Activated naive CD8-positive, alpha-beta T cell treated with anti-CD3 and anti-CD28 coated beads, Interleukin-2, amount 10 ng/mL, durations not matched to agents 7 days and 5 days (primary cell): Measurements from ENCODE around the gene C16orf54. TPM values are rescaled to one million over a fixed set of nuclear protein-coding genes. Genes with fewer than 3 reads are reported as not detected.
A peak's percentile ranks its signal among the peaks of the same experiment; 100 is the strongest.
"Not testable (repeated sequence)": the region's sequence is repeated elsewhere in the genome, so short reads cannot be mapped to it uniquely, and the experiment has no call there.

ENCODE experiments used
- ATAC-seq: fragments of 150-1000 bp; cut with Tn5 transposase; one replicate; pipeline ENCODE4 v1.10.0; 2021; ENCODE audit warnings: low read depth, moderate library complexity
- POLR2A ChIA-PET: fragments of 350-600 bp; sonication (Branson Sonifier 250); formaldehyde crosslinking; loops from one replicate; lab custom pipeline; 2021; ENCODE audit warnings: antibody characterized with exemption; lab: Charles Lee
- DNase-seq: peaks from one replicate; pipeline ENCODE4 v3.0.0; 2021
- H3K27ac Mint-ChIP-seq: one replicate; pipeline ENCODE4 v1.8.0; 2022; ENCODE audit warnings: mild to moderate bottlenecking, mixed read lengths
- H3K27me3 Mint-ChIP-seq: one replicate; pipeline ENCODE4 v1.8.0; 2022; ENCODE audit warnings: mild to moderate bottlenecking, moderate library complexity, mixed read lengths
- H3K36me3 Mint-ChIP-seq: one replicate; pipeline ENCODE4 v1.8.0; 2021; ENCODE audit warnings: mild to moderate bottlenecking, mixed read lengths
- H3K4me1 Mint-ChIP-seq: one replicate; pipeline ENCODE4 v1.8.0; 2021; ENCODE audit warnings: mixed read lengths
- H3K4me3 Mint-ChIP-seq: one replicate; pipeline ENCODE4 v1.8.0; 2022; ENCODE audit warnings: mild to moderate bottlenecking, moderate library complexity, mixed read lengths
- H3K9me3 Mint-ChIP-seq: one replicate; pipeline ENCODE4 v1.8.0; 2021; ENCODE audit warnings: mixed read lengths
- total RNA-seq, 2 experiments: library from RNA; stranded (reverse); gene quantifications; one replicate each; pipeline ENCODE4 v1.2.3, GENCODE V29; 2021

The C16orf54 gene
- total RNA-seq, 2 experiments from 2014 or later = 84.2 to 88.0 TPM

DNA sequence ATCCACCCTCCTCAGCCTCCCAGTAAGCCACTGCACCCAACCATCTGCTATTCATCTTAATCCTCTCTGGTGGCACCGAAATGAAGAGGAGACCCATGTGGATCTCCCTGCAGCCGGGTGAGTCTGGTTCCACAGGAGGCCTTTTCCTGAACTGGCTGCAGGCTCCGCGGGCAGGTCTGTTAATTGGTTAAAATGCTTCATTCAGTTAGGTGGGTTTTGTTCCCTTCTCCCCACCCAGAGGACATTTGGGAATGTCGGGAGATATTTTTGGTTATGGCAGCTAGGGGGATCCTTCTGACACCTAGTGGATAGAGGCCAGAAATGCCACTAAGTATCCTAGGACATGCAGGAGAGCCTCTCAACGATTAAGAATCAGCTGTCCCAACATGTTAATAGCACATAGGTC, 16.7 kb downstream of the C16orf54 start:
- Mint-ChIP-seq H3K27me3 (peaks cover 12% of the 10 kb centered on the region), H3K36me3 (peaks cover 7% of the 10 kb centered on the region), H3K4me3 (no peak overlapping the region), H3K9me3 (peaks cover 4% of the 10 kb centered on the region), H3K27ac (no peak overlapping the region), H3K4me1 (peaks cover 14% of the 10 kb centered on the region)
- ATAC-seq (no peak), DNase-seq (no peak)
- POLR2A ChIA-PET = interaction anchor here (1.0 kb wide), 1 partner anchor 9 kb away, joined by 3 read pairs; no protein-coding TSS in a partner anchor

- no peak for ATAC-seq
- no peak for DNase-seq
- H3K9me3 Mint-ChIP-seq = peaks cover 2% of the 10 kb centered on the region
- H3K4me3 Mint-ChIP-seq = no peak overlapping the region
- peaks cover 12% of the 10 kb centered on the region for H3K27me3 Mint-ChIP-seq
- peaks cover 3% of the 10 kb centered on the region for H3K36me3 Mint-ChIP-seq
- POLR2A ChIA-PET = no interaction called here
- no peak overlapping the region for H3K27ac Mint-ChIP-seq
- peaks cover 14% of the 10 kb centered on the region for H3K4me1 Mint-ChIP-seq
Observed at GRCh38 chr16:29727452-29727851, 18.3 kb downstream of the C16orf54 start.

DNA sequence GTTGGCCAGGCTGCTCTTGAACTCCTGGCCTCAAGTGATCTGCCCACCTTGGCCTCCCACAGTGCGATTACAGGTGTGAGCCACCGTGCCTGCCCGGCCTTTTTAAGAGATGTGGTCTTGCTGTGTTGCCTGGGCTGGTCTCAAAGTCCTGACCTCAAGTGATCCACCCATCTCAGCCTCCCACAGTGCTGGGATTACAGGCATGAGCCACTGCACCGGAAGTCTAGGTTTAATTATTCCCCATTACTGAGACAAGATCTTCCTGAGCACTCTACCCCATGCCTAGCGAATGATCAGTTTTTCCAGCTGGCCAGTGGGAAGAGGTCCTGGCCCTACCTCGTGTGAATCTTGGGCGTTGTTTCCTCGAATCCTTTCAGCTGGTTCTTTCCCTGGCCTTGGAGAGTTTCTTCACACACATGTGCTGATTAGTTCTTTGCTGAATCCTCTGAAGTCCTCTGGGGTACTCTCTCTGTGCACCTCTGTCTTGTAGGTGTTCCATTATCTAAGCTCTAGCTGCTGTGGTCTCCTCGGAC, 18.9 kb downstream of the C16orf54 start:
- H3K27me3 Mint-ChIP-seq = peaks cover 12% of the 10 kb centered on the region
- no peaks in the 10 kb centered on the region for H3K36me3 Mint-ChIP-seq
- POLR2A ChIA-PET = no interaction called here
- H3K4me1 Mint-ChIP-seq = peaks cover 11% of the 10 kb centered on the region
- no peak overlapping the region for H3K4me3 Mint-ChIP-seq
- H3K27ac Mint-ChIP-seq = no peak overlapping the region
- no peaks in the 10 kb centered on the region for H3K9me3 Mint-ChIP-seq
- no peak for ATAC-seq
- no peak for DNase-seq

GRCh38 chr16:29721167-29721879, 24.5 kb downstream of the C16orf54 start:
- H3K27me3 Mint-ChIP-seq, ATAC-seq, POLR2A ChIA-PET, H3K9me3 Mint-ChIP-seq, H3K4me3 Mint-ChIP-seq, H3K4me1 Mint-ChIP-seq, H3K36me3 Mint-ChIP-seq, H3K27ac Mint-ChIP-seq: not testable (repeated sequence)
- DNase-seq = peak; percentile 48

- Mint-ChIP-seq H3K36me3 (no peaks in the 10 kb centered on the region), H3K4me1 (peaks cover 5% of the 10 kb centered on the region), H3K27me3 (peaks cover 3% of the 10 kb centered on the region), H3K4me3 (no peak overlapping the region), H3K9me3 (no peaks in the 10 kb centered on the region), H3K27ac (no peak overlapping the region)
- ATAC-seq (no peak), DNase-seq (no peak)
- POLR2A ChIA-PET = interaction anchor here (0.7 kb wide), 1 partner anchor 87 kb away, joined by 4 read pairs; no protein-coding TSS in a partner anchor
Observed at GRCh38 chr16:29720703-29721102, 25.1 kb downstream of the C16orf54 start.

GRCh38 chr16:29719063-29719462, 26.7 kb downstream of the C16orf54 start:
- Mint-ChIP-seq H3K4me1 (peaks cover 5% of the 10 kb centered on the region), H3K4me3 (no peak overlapping the region), H3K27me3 (peaks cover 3% of the 10 kb centered on the region), H3K9me3 (no peaks in the 10 kb centered on the region), H3K27ac (no peak overlapping the region), H3K36me3 (no peaks in the 10 kb centered on the region)
- no peak for ATAC-seq
- POLR2A ChIA-PET = interaction anchor here (0.6 kb wide), 1 partner anchor 918 kb away, joined by 3 read pairs; no protein-coding TSS in a partner anchor
- no peak for DNase-seq

DNA sequence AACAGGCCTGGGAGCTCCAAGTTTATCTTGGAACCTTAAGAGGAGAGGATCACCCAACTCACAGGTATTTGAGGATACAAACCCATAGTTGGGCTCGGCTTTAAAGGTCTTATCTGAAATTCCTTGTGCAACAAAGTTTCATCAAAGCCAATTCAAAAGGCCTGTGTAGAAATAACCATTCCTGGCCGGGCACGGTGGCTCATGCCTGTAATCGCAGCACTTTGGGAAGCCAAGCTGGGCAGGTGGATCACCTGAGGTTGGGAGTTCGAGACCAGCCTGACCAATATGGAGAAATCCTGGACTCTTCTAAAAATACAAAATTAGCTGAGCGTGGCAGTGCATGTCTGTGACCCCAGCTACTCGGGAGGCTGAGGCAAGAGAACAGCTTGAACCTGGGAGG, 28.7 kb downstream of the C16orf54 start:
- ATAC-seq = no peak
- Mint-ChIP-seq H3K36me3 (no peaks in the 10 kb centered on the region), H3K4me1 (peaks cover 5% of the 10 kb centered on the region), H3K27me3 (peaks cover 3% of the 10 kb centered on the region), H3K4me3 (no peak overlapping the region), H3K27ac (no peak overlapping the region), H3K9me3 (no peaks in the 10 kb centered on the region)
- no peak for DNase-seq
- POLR2A ChIA-PET = interaction anchor here (1.1 kb wide), 1 partner anchor 29 kb away, joined by 3 read pairs; the partner anchor contains the start of gene C16orf54

- Mint-ChIP-seq H3K4me1 (peaks cover 6% of the 10 kb centered on the region), H3K4me3 (no peak overlapping the region), H3K36me3 (no peaks in the 10 kb centered on the region), H3K27ac (no peak overlapping the region), H3K9me3 (no peaks in the 10 kb centered on the region), H3K27me3 (peaks cover 6% of the 10 kb centered on the region)
- ATAC-seq (no peak), DNase-seq (no peak)
- POLR2A ChIA-PET = interaction anchor here (1.2 to 1.5 kb wide), 2 partner anchors 31 to 70 kb away, joined by 3 read pairs; no protein-coding TSS in a partner anchor
Observed at GRCh38 chr16:29714972-29715371, 30.8 kb downstream of the C16orf54 start.

GRCh38 chr16:29714396-29714795, 31.4 kb downstream of the C16orf54 start:
- DNase-seq (no peak), ATAC-seq (no peak)
- Mint-ChIP-seq H3K27me3 (peaks cover 11% of the 10 kb centered on the region), H3K9me3 (no peaks in the 10 kb centered on the region), H3K36me3 (no peaks in the 10 kb centered on the region), H3K4me1 (peaks cover 8% of the 10 kb centered on the region), H3K27ac (no peak overlapping the region), H3K4me3 (no peak overlapping the region)
- POLR2A ChIA-PET = interaction anchor here (1.2 to 1.5 kb wide), 2 partner anchors 32 to 70 kb away, joined by 3 read pairs; no protein-coding TSS in a partner anchor

DNA sequence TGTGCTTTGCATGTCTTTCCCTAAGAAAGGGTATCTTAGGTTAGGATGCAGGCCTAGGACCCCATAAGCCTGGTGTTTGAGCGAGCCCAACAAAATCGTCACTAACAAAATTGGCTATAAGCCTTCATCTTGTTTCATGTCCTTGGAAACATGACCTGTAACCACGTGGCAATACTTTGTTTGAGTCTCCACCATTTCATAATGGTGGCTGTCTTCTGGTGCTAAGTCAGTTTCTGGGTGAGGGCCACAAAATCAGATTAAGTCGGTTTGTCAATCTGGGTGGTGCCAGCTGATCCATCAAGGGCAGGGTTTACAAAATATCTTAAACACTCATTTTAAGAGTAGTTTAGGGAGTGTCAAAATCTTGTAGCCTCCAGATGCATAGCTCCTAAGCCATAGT, 33.0 kb downstream of the C16orf54 start:
- H3K27me3 Mint-ChIP-seq = peaks cover 18% of the 10 kb centered on the region
- no peak for DNase-seq
- no peaks in the 10 kb centered on the region for H3K36me3 Mint-ChIP-seq
- H3K4me3 Mint-ChIP-seq = no peak overlapping the region
- peaks cover 8% of the 10 kb centered on the region for H3K4me1 Mint-ChIP-seq
- H3K9me3 Mint-ChIP-seq = no peaks in the 10 kb centered on the region
- ATAC-seq = no peak
- H3K27ac Mint-ChIP-seq = no peak overlapping the region
- POLR2A ChIA-PET = interaction anchor here (0.5 kb wide), 1 partner anchor 781 kb away, joined by 3 read pairs; the partner anchor contains the start of gene CD19

DNA sequence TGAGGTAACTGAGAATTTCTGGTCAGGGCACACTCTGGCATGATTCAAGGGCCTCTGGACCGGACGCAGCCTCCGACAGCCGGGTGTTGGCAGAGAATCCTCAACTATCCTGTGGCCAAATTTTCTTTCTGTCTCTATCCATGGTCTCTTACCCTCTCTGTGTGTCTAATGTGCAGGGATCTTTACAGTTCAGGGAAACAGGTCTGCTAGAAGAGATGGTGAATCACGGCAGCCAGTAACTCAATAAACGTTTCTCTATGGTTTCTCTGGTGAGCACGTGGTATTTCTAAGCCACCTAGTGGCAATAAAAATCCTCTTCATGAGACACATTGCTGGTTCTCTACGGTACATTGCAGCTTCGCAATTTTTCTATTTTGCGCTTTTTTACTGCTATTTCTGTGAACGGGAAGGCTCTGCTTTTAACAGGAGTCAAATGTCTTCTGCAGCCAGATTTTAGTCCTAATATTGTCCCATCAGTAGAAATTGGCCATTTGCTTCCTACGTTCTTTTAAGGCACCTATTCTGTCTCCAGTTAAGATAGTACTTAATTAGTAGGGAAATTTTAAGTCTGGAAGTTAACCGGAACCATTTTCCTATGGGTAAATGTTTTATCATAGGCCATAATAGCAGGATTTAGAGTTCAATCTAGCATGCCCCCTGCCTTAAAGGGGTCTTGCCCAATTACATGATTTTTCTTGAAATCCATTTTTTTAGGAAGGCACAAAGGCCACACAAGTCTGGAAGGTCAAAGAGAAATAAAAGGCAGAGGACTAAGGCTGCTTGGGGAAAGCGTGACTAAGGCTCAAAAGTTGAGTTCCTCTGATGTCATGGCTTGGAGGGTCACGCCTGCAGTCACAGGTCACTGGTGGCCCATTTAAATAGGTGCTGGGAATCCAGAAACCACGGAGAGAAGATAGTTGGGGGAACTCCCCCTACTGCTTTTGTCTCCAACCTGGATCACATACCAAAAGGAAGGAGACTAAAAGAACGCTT, 35.3 kb downstream of the C16orf54 start:
- Mint-ChIP-seq H3K4me3 (no peak overlapping the region), H3K4me1 (peaks cover 8% of the 10 kb centered on the region), H3K36me3 (no peaks in the 10 kb centered on the region), H3K27me3 (peaks cover 15% of the 10 kb centered on the region), H3K9me3 (no peaks in the 10 kb centered on the region), H3K27ac (no peak overlapping the region)
- ATAC-seq (peak; percentile 90), DNase-seq (no peak)
- POLR2A ChIA-PET = interaction anchor here (1.0 kb wide), 1 partner anchor 9 kb away, joined by 3 read pairs; no protein-coding TSS in a partner anchor

DNA sequence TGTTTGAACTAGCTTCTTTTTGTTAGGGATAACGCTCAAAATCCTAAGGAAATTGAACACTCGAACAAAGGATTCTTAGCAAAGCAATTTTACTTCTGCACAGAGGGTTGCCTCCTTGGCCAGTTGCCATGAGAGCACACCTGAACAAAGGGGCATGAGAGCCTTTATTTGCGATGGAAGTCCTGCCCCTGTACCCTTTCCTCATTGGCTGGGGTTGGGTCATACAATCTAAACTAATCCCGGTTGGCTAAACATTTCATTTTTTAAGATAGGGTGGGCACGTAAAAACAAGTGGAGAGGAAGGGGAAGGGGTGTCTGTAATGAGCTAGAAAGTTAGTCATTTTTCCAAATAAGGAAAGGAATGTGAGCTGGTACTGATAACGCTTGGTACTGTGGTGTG, 36.1 kb downstream of the C16orf54 start:
- H3K27me3 Mint-ChIP-seq = peaks cover 15% of the 10 kb centered on the region
- ATAC-seq, H3K4me3 Mint-ChIP-seq, POLR2A ChIA-PET, H3K9me3 Mint-ChIP-seq, H3K27ac Mint-ChIP-seq, H3K4me1 Mint-ChIP-seq, DNase-seq, H3K36me3 Mint-ChIP-seq: not testable (repeated sequence)
